HepG2 (cell line): ENCODE data around the gene ATE1. TPM values are rescaled to one million over a fixed set of nuclear protein-coding genes. Genes with fewer than 3 reads are reported as not detected.
A peak's percentile ranks its signal among the peaks of the same experiment; 100 is the strongest.

ENCODE experiments used
- ATAC-seq: fragments of 200-7000 bp; cut with Tn5 transposase; 3 replicates; pipeline ENCODE4 v1.9.1; 2020; ENCODE audit warnings: mild to moderate bottlenecking, moderate library complexity
- BruUV-seq: library from RNA; stranded (reverse); fragments of 400-500 nt; replicated peaks from 2 replicates; lab custom pipeline; 2021; lab: Mats Ljungman, UMichigan
- CTCF ChIA-PET: fragments of 300-600 bp; formaldehyde crosslinking; extraction: SDS; loops from one replicate; lab custom pipeline; 2021; ENCODE audit warnings: low total read pairs, inconsistent platforms, low intra/inter-chr PET ratio; lab: Yijun Ruan, JAX
- POLR2A ChIA-PET: fragments of 350-600 bp; sonication (Branson Sonifier 250); formaldehyde crosslinking; loops from one replicate; lab custom pipeline; 2020; ENCODE audit warnings: antibody characterized with exemption, inconsistent platforms; lab: Yijun Ruan, JAX
- DNase-seq: peaks from one replicate; pipeline ENCODE4 v3.0.0-alpha.2; 2015; ENCODE audit warnings: low spot score
- FAIRE-seq: peaks from 3 replicates; lab custom pipeline; 2011; peaks lifted over from hg19 to GRCh38; lab: Jason Lieb, UNC
- H2AFZ ChIP-seq: one replicate; pipeline ENCODE4 v1.6.1; 2011; ENCODE audit warnings: low read length, inconsistent platforms
- H3K27ac ChIP-seq: fragments of 300-600 bp; 3 replicates; pipeline ENCODE4 v1.8.0; 2011; ENCODE audit warnings: mixed run types, mild to moderate bottlenecking, mixed read lengths, low read length, inconsistent platforms; ENCODE audit not compliant: insufficient read depth; ENCODE audit errors: extremely low read length
- H3K27me3 ChIP-seq, 2 experiments: fragments of 200-600 bp in 1 of 2; 2 replicates in 1 of 2; 3 replicates in 1 of 2; pipeline versions ENCODE4 v1.6.0 to v1.8.0; 2011; ENCODE audit warnings: low read length in 2 of 2, mild to moderate bottlenecking in 2 of 2, moderate library complexity in 2 of 2, inconsistent platforms in 1 of 2; ENCODE audit not compliant: insufficient read depth in 2 of 2, control insufficient read depth in 1 of 2
- H3K36me3 ChIP-seq, 2 experiments: fragments of 200-600 bp in 1 of 2; replicated peaks in 1 of 2; 2 replicates in 1 of 2; 3 replicates in 1 of 2; pipeline versions ENCODE4 v1.5.1 to v1.8.0; 2011; ENCODE audit warnings: low read length in 2 of 2, inconsistent platforms in 1 of 2; ENCODE audit not compliant: insufficient read depth in 2 of 2, control insufficient read depth in 1 of 2
- H3K4me1 ChIP-seq: 2 replicates; pipeline ENCODE4 v1.5.1; 2012; ENCODE audit warnings: low read length, inconsistent platforms; ENCODE audit not compliant: insufficient read depth
- H3K4me2 ChIP-seq: 2 replicates; pipeline ENCODE4 v1.6.0; 2011; ENCODE audit warnings: low read depth, low read length, inconsistent platforms
- H3K4me3 ChIP-seq, 3 experiments: fragments of 200-600 bp in 1 of 3; sonication (generic), shearing (Covaris generic) in 1 of 3; replicated peaks in 1 of 3; 2 replicates each; pipeline ENCODE4 v1.5.1; 2011 to 2016; ENCODE audit warnings: low read length in 3 of 3, inconsistent platforms in 2 of 3, low read depth in 2 of 3, mild to moderate bottlenecking in 2 of 3, control low read depth in 1 of 3, mixed read lengths in 1 of 3; ENCODE audit not compliant: insufficient read depth in 1 of 3
- H3K79me2 ChIP-seq: one replicate; pipeline ENCODE4 v1.6.1; 2011; ENCODE audit warnings: low read length, inconsistent platforms; ENCODE audit not compliant: insufficient read depth
- H3K9ac ChIP-seq: 2 replicates; pipeline ENCODE4 v1.6.0; 2011; ENCODE audit warnings: mild to moderate bottlenecking, low read depth, low read length, inconsistent platforms; ENCODE audit not compliant: insufficient read depth
- H3K9me3 ChIP-seq: 2 replicates; pipeline ENCODE4 v1.5.1; 2012; ENCODE audit warnings: mild to moderate bottlenecking, low read length
- H4K20me1 ChIP-seq: 2 replicates; pipeline ENCODE4 v1.6.0; 2011; ENCODE audit warnings: inconsistent platforms, mild to moderate bottlenecking, low read length, moderate library complexity; ENCODE audit not compliant: insufficient read depth
- ATF3 ChIP-seq: sonication (generic); formaldehyde crosslinking; IDR thresholded peaks from 2 replicates; pipeline ENCODE4 v1.4.0; 2020; ENCODE audit warnings: missing genetic modification reagents
- SOX6 ChIP-seq, 2 experiments: fragments of 450-650 bp in 1 of 2; sonication (generic) in 1 of 2; formaldehyde crosslinking in 1 of 2; IDR thresholded peaks; 2 replicates each; pipeline versions ENCODE4 v1.4.0 to v1.6.1; 2017 to 2020; ENCODE audit warnings: antibody characterized with exemption in 1 of 2, mild to moderate bottlenecking in 1 of 2, missing genetic modification reagents in 1 of 2
- ZNF24 ChIP-seq: fragments of 450-650 bp; IDR thresholded peaks from 2 replicates; pipeline ENCODE4 v1.6.1; 2017; ENCODE audit warnings: antibody characterized with exemption, mild to moderate bottlenecking
- ZNF510 ChIP-seq: sonication (generic); formaldehyde crosslinking; IDR thresholded peaks from 2 replicates; pipeline ENCODE4 v1.4.0; 2020; ENCODE audit warnings: low read depth, mild to moderate bottlenecking, missing genetic modification reagents
- ZNF574 ChIP-seq: sonication (generic); formaldehyde crosslinking; IDR thresholded peaks from 2 replicates; pipeline ENCODE4 v1.4.0; 2020; ENCODE audit warnings: missing genetic modification reagents
- ZNF598 ChIP-seq: sonication (generic); formaldehyde crosslinking; IDR thresholded peaks from 2 replicates; pipeline ENCODE4 v1.5.1; 2020; ENCODE audit warnings: mild to moderate bottlenecking, missing genetic modification reagents, borderline replicate concordance
- ZNF615 ChIP-seq: sonication (generic); formaldehyde crosslinking; IDR thresholded peaks from 2 replicates; pipeline ENCODE4 v1.5.0; 2020; ENCODE audit warnings: mild to moderate bottlenecking, missing genetic modification reagents, borderline replicate concordance
- ZNF619 ChIP-seq: sonication (generic); formaldehyde crosslinking; IDR thresholded peaks from 2 replicates; pipeline ENCODE4 v1.4.0; 2020; ENCODE audit warnings: mild to moderate bottlenecking, missing genetic modification reagents
- WGBS: methylation state at CpG from one replicate; pipeline ENCODE4 v1.1.6; 2017; ENCODE audit warnings: low lambda C conversion rate; 5-methylcytosine and 5-hydroxymethylcytosine counted together
- in situ Hi-C: cut with HindIII; loops from 2 replicates; pipeline ENCODE4 v1.10.0; 2017; ENCODE audit warnings: low pct_unique_long_range_greater_than_20kb; ENCODE audit not compliant: extremely low pct_ligation_motif_present
- intact Hi-C: fragments of 100-400 bp; cut with micrococcal nuclease; formaldehyde crosslinking; loops from one replicate; pipeline ENCODE4 v1.10.0; 2022; ENCODE audit not compliant: unreplicated experiment
- polyA plus RNA-seq, 8 experiments: library from polyadenylated mRNA; depleted of rRNA in 3 of 8; stranded (reverse) in 7 of 8; unstranded in 1 of 8; fragments of >200 nt; fragmentation: Illumina TruSeq in 4 of 8; extraction: Trizol in 4 of 8; gene quantifications; 2 replicates each; pipeline versions ENCODE4 v1.2.1 to v1.2.3, GENCODE V29; 2011 to 2016; ENCODE audit warnings: low read depth in 4 of 8, missing spikeins in 1 of 8, mixed read lengths in 1 of 8; ENCODE audit not compliant: insufficient read depth in 1 of 8
- total RNA-seq, 5 experiments: library from RNA; depleted of rRNA; stranded (reverse); fragments of >200 nt; fragmentation: Illumina TruSeq; extraction: Trizol; gene quantifications; 2 replicates each; pipeline ENCODE4 v1.2.3, GENCODE V29; 2016; ENCODE audit warnings: low read depth in 1 of 5
- TF ChIP-seq, protein P1 (sequence below): sonication (generic); formaldehyde crosslinking; conservative IDR thresholded peaks from 2 replicates; pipeline ENCODE4 v1.8.1; 2023; ENCODE audit warnings: missing genetic modification reagents

ATE1 gene
- total and polyA plus RNA-seq, 2 of the 13 experiments (the other 11 are each of a cell fraction or from before 2014, with no cell fraction given): 17.5 to 42.2 TPM

GRCh38 chr10:121848082-121848481 is 79.7 kb downstream of the ATE1 start:
- FAIRE-seq: no peak
- Histone ChIP-seq H3K27me3 (no peaks in the 10 kb centered on the region), H3K9ac (no peak overlapping the region), H3K79me2 (no peaks in the 10 kb centered on the region), H3K4me2 (no peak overlapping the region), H3K4me1 (peaks cover 26% of the 10 kb centered on the region), H3K9me3 (peaks cover 6% of the 10 kb centered on the region; the same call in 1 of the 2 replicates)
- CTCF ChIA-PET: no interaction called here
- no TSS peak for BruUV-seq
- in situ Hi-C loops: no loop called here
- intact Hi-C loops: no loop called here
- POLR2A ChIA-PET: no interaction called here
- TF ChIP-seq ZNF598: no peak
- TF ChIP-seq ZNF24: 0 out of 2 replicates have a peak, but pooled peaks have one; percentile 34
- TF ChIP-seq, all 625 proteins: peak for 1
- 95% methylated on average over 8 of the region's 8 CpGs for WGBS
- no peak overlapping the region for H3K27ac ChIP-seq
- DNase-seq (no peak), ATAC-seq (no peak)
- H2AFZ ChIP-seq: no peak overlapping the region
- H3K36me3 ChIP-seq: peaks cover 5 to 19% of the 10 kb centered on the region in 2 experiments; a peak in 4 of 5 replicates
- H3K4me3 ChIP-seq: no peak overlapping the region
- peaks cover 10% of the 10 kb centered on the region for H4K20me1 ChIP-seq

- 97% methylated on average over 2 of the region's 2 CpGs for WGBS
- TF ChIP-seq, protein P1, sequence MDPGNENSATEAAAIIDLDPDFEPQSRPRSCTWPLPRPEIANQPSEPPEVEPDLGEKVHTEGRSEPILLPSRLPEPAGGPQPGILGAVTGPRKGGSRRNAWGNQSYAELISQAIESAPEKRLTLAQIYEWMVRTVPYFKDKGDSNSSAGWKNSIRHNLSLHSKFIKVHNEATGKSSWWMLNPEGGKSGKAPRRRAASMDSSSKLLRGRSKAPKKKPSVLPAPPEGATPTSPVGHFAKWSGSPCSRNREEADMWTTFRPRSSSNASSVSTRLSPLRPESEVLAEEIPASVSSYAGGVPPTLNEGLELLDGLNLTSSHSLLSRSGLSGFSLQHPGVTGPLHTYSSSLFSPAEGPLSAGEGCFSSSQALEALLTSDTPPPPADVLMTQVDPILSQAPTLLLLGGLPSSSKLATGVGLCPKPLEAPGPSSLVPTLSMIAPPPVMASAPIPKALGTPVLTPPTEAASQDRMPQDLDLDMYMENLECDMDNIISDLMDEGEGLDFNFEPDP (CRISPR knock-in tag): no peak
- TF ChIP-seq ATF3 (CRISPR knock-in tag): no peak
- no peak for TF ChIP-seq SOX6 (IDR thresholded peaks at IDR 0.05)
- TF ChIP-seq SOX6 (CRISPR knock-in tag; IDR thresholded peaks at IDR 0.05): no peak
- no peak for TF ChIP-seq ZNF619 (CRISPR knock-in tag)
- TF ChIP-seq ZNF510 (CRISPR knock-in tag): no peak
- TF ChIP-seq ZNF574 (CRISPR knock-in tag): no peak
- no peak for TF ChIP-seq ZNF615 (CRISPR knock-in tag)
Measured at GRCh38 chr10:121846555-121846954, 81.3 kb downstream of the ATE1 start.

More at GRCh38 chr10:121846555-121846954, 81.3 kb downstream of the ATE1 start:
- no peak overlapping the region for H3K4me2 ChIP-seq
- FAIRE-seq (no peak), DNase-seq (no peak), ATAC-seq (no peak)
- peaks cover 5 to 19% of the 10 kb centered on the region in 2 experiments; a peak in 4 of 5 replicates for H3K36me3 ChIP-seq
- H2AFZ ChIP-seq: no peak overlapping the region
- no peak overlapping the region for H3K9ac ChIP-seq
- POLR2A ChIA-PET: no interaction called here
- peaks cover 22% of the 10 kb centered on the region for H4K20me1 ChIP-seq
- CTCF ChIA-PET: no interaction called here
- intact Hi-C loops: no loop called here
- H3K79me2 ChIP-seq: peaks cover 5% of the 10 kb centered on the region
- no peak overlapping the region for H3K27ac ChIP-seq
- H3K4me3 ChIP-seq: no peak overlapping the region
- peaks cover 20% of the 10 kb centered on the region for H3K4me1 ChIP-seq
- H3K27me3 ChIP-seq: no peaks in the 10 kb centered on the region
- in situ Hi-C loops: no loop called here
- BruUV-seq: no TSS peak
- peaks cover 6% of the 10 kb centered on the region; the same call in 1 of the 2 replicates for H3K9me3 ChIP-seq
